H1 (cell line): ENCODE data around the gene GPR155. TPM values are rescaled to one million over a fixed set of nuclear protein-coding genes. Genes with fewer than 3 reads are reported as not detected.

Experiments
- CTCF ChIA-PET: fragments of 300-600 bp; sonication (Branson Sonifier 250); formaldehyde crosslinking; loops from one replicate; lab custom pipeline; 2021; ENCODE audit not compliant: partially characterized antibody; lab: Charles Lee
- POLR2A ChIA-PET: fragments of 300-600 bp; sonication (Branson Sonifier 250); formaldehyde crosslinking; loops from one replicate; lab custom pipeline; 2021; ENCODE audit warnings: inconsistent platforms; ENCODE audit not compliant: partially characterized antibody; lab: Charles Lee
- DNase-seq, 2 experiments: peaks; one replicate each; pipeline versions ENCODE4 v3.0.0 to v3.0.0-alpha.2; 2010 to 2022; ENCODE audit warnings: low spot score in 2 of 2, low read depth in 1 of 2, mixed read lengths in 1 of 2
- FAIRE-seq: peaks from 2 replicates; lab custom pipeline; 2011; peaks lifted over from hg19 to GRCh38; lab: Jason Lieb, UNC
- H2AFZ ChIP-seq: 2 replicates; pipeline ENCODE4 v1.8.1; 2012; ENCODE audit warnings: low read length, inconsistent platforms
- H2AK5ac ChIP-seq: 2 replicates; pipeline ENCODE4 v1.6.1; 2013; ENCODE audit warnings: low read depth, low read length
- H2BK120ac ChIP-seq: replicated peaks from 2 replicates; pipeline ENCODE3; 2013; ENCODE audit warnings: low read depth, low read length, inconsistent platforms
- H2BK12ac ChIP-seq: 2 replicates; pipeline ENCODE4 v1.6.1; 2013; ENCODE audit warnings: low read depth, low read length
- H2BK15ac ChIP-seq: 2 replicates; pipeline ENCODE4 v1.6.1; 2013; ENCODE audit warnings: low read length
- H2BK20ac ChIP-seq: 2 replicates; pipeline ENCODE4 v1.6.1; 2013; ENCODE audit warnings: low read length
- H2BK5ac ChIP-seq: 2 replicates; pipeline ENCODE4 v1.6.1; 2013; ENCODE audit warnings: low read depth, low read length
- H3K14ac ChIP-seq: 2 replicates; pipeline ENCODE4 v1.6.1; 2013; ENCODE audit warnings: inconsistent platforms; ENCODE audit not compliant: insufficient read length
- H3K18ac ChIP-seq: 2 replicates; pipeline ENCODE4 v1.6.1; 2013; ENCODE audit warnings: low read length; ENCODE audit errors: extremely low read depth
- H3K23ac ChIP-seq: 2 replicates; pipeline ENCODE4 v1.6.1; 2013; ENCODE audit warnings: inconsistent platforms; ENCODE audit not compliant: insufficient read length
- H3K23me2 ChIP-seq: 2 replicates; pipeline ENCODE4 v1.6.1; 2013; ENCODE audit warnings: low read depth, low read length
- H3K27ac ChIP-seq: 2 replicates; pipeline ENCODE4 v1.6.1; 2011; ENCODE audit warnings: low read depth, low read length, inconsistent platforms
- H3K27me3 ChIP-seq, 4 experiments: replicated peaks in 1 of 4; 1 replicate in 1 of 4; 2 replicates in 3 of 4; pipeline versions ENCODE4 v1.6.1 to v1.8.1; 2011 to 2013; ENCODE audit warnings: low read length in 3 of 4, mild to moderate bottlenecking in 3 of 4, inconsistent platforms in 2 of 4, mixed read lengths in 2 of 4, moderate library complexity in 1 of 4; ENCODE audit not compliant: control insufficient read depth in 3 of 4, insufficient read depth in 3 of 4; ENCODE audit errors: extremely low read depth in 1 of 4
- H3K36me3 ChIP-seq, 4 experiments: 2 replicates each; pipeline versions ENCODE4 v1.6.1 to v1.8.1; 2011 to 2013; ENCODE audit warnings: mild to moderate bottlenecking in 4 of 4, low read length in 3 of 4, moderate library complexity in 2 of 4, control low read depth in 1 of 4, inconsistent platforms in 1 of 4; ENCODE audit not compliant: insufficient read depth in 4 of 4, control insufficient read depth in 2 of 4
- H3K4ac ChIP-seq: replicated peaks from 2 replicates; pipeline ENCODE3; 2013; ENCODE audit warnings: low read length, low read depth, mixed read lengths, inconsistent platforms; ENCODE audit not compliant: insufficient read length
- H3K4me1 ChIP-seq, 4 experiments: replicated peaks in 1 of 4; 1 replicate in 1 of 4; 2 replicates in 3 of 4; pipeline versions ENCODE4 v1.6.1 to v1.8.1; 2011 to 2013; ENCODE audit warnings: low read length in 3 of 4, inconsistent platforms in 2 of 4, mixed read lengths in 1 of 4; ENCODE audit not compliant: insufficient read depth in 4 of 4, control insufficient read depth in 3 of 4
- H3K4me2 ChIP-seq, 2 experiments: 2 replicates each; pipeline versions ENCODE4 v1.6.1 to v1.8.1; 2011 to 2013; ENCODE audit warnings: low read depth in 2 of 2, low read length in 2 of 2, control low read depth in 1 of 2, inconsistent platforms in 1 of 2, mild to moderate bottlenecking in 1 of 2; ENCODE audit not compliant: insufficient read depth in 1 of 2
- H3K4me3 ChIP-seq, 4 experiments: fragments of 200-600, 300-600 bp in 1 of 4; sonication (generic), shearing (Covaris generic), sonication (Bioruptor Twin) in 1 of 4; 2 replicates each; pipeline versions ENCODE4 v1.5.1 to v1.8.1; 2011 to 2016; ENCODE audit warnings: low read length in 4 of 4, low read depth in 3 of 4, control low read depth in 2 of 4, inconsistent platforms in 2 of 4, mild to moderate bottlenecking in 2 of 4, mixed read lengths in 1 of 4, moderate library complexity in 1 of 4; ENCODE audit not compliant: insufficient read depth in 2 of 4; ENCODE audit errors: extremely low read depth in 1 of 4
- H3K56ac ChIP-seq: replicated peaks from 2 replicates; pipeline ENCODE3; 2013; ENCODE audit warnings: low read depth, mild to moderate bottlenecking, mixed read lengths, low read length, inconsistent platforms; ENCODE audit not compliant: insufficient read length
- H3K79me1 ChIP-seq: 2 replicates; pipeline ENCODE4 v1.6.1; 2013; ENCODE audit warnings: low read depth, low read length, control low read depth
- H3K79me2 ChIP-seq, 2 experiments: 2 replicates each; pipeline versions ENCODE4 v1.6.1 to v1.8.1; 2012 to 2013; ENCODE audit warnings: low read length in 2 of 2, mild to moderate bottlenecking in 2 of 2, inconsistent platforms in 1 of 2; ENCODE audit not compliant: insufficient read depth in 2 of 2, control insufficient read depth in 1 of 2
- H3K9ac ChIP-seq, 4 experiments: replicated peaks in 1 of 4; 1 replicate in 1 of 4; 2 replicates in 3 of 4; pipeline versions ENCODE4 v1.6.1 to v1.8.1; 2011 to 2013; ENCODE audit warnings: low read depth in 3 of 4, low read length in 3 of 4, control low read depth in 2 of 4, mild to moderate bottlenecking in 2 of 4, moderate library complexity in 2 of 4, inconsistent platforms in 1 of 4; ENCODE audit errors: extremely low read depth in 1 of 4
- H3K9me3 ChIP-seq, 2 experiments: 2 replicates each; pipeline versions ENCODE4 v1.6.1 to v1.8.1; 2012 to 2013; ENCODE audit warnings: mild to moderate bottlenecking in 2 of 2, moderate library complexity in 2 of 2, control low read depth in 1 of 2, inconsistent platforms in 1 of 2, low read depth in 1 of 2, low read length in 1 of 2, mixed read lengths in 1 of 2; ENCODE audit not compliant: insufficient read depth in 2 of 2
- H4K20me1 ChIP-seq, 2 experiments: replicated peaks in 1 of 2; 2 replicates each; pipeline versions ENCODE3 to v1.8.1; 2011 to 2013; ENCODE audit warnings: inconsistent platforms in 2 of 2, low read length in 2 of 2, mild to moderate bottlenecking in 1 of 2; ENCODE audit not compliant: insufficient read depth in 2 of 2, control insufficient read depth in 1 of 2
- H4K5ac ChIP-seq: 2 replicates; pipeline ENCODE4 v1.6.1; 2013; ENCODE audit warnings: low read length, low read depth, mixed read lengths, inconsistent platforms; ENCODE audit not compliant: insufficient read length
- H4K8ac ChIP-seq: 2 replicates; pipeline ENCODE4 v1.8.0; 2013; ENCODE audit warnings: mild to moderate bottlenecking, moderate library complexity, low read length, inconsistent platforms; ENCODE audit not compliant: insufficient read depth; ENCODE audit errors: extremely low read depth
- H4K91ac ChIP-seq: replicated peaks from 2 replicates; pipeline ENCODE3; 2013; ENCODE audit warnings: low read length, mixed read lengths, inconsistent platforms; ENCODE audit not compliant: insufficient read length
- HDAC6 ChIP-seq: IDR thresholded peaks from one replicate; pipeline ENCODE4 v1.7.1; 2012; ENCODE audit warnings: low read depth, mild to moderate bottlenecking, inconsistent platforms, low read length, moderate library complexity
- PHF8 ChIP-seq: fragments of 200-600 bp; sonication (generic); conservative IDR thresholded peaks from 2 replicates; pipeline ENCODE4 v1.7.1; 2012; ENCODE audit warnings: low read depth, mild to moderate bottlenecking, inconsistent platforms, low read length, moderate library complexity
- TBP ChIP-seq: IDR thresholded peaks from 2 replicates; pipeline ENCODE4 v1.6.1; 2011; ENCODE audit warnings: low read depth, low read length, improper control_type of control experiment
- WGBS, 2 experiments: shearing (Covaris generic) in 1 of 2; methylation state at CpG; one replicate each; pipeline versions ENCODE4 v1.1.6 to v1.1.7; 2013 to 2015; ENCODE audit warnings: low lambda C conversion rate in 2 of 2, mixed read lengths in 2 of 2, inconsistent platforms in 1 of 2, low coverage in 1 of 2, missing lambda C conversion rate in 1 of 2; ENCODE audit not compliant: insufficient replicate concordance in 2 of 2, insufficient coverage in 1 of 2, insufficient read length in 1 of 2; ENCODE audit errors: extremely low coverage in 1 of 2, missing lambda C conversion rate in 1 of 2; 5-methylcytosine and 5-hydroxymethylcytosine counted together
- polyA plus RNA-seq, 7 experiments: library from polyadenylated mRNA; depleted of rRNA in 3 of 7; stranded (reverse) in 5 of 7; unstranded in 2 of 7; fragments of >200 nt in 5 of 7; fragments of 200-250 nt in 2 of 7; gene quantifications; 1 replicate in 5 of 7; 2 replicates in 1 of 7; 4 replicates in 1 of 7; pipeline versions ENCODE4 v1.2.1 to v1.2.3, GENCODE V29; 2011 to 2013; ENCODE audit warnings: missing spikeins in 2 of 7, mixed read lengths in 2 of 7
- total RNA-seq: library from RNA; stranded (reverse); fragmentation: NEBNext Ultra II Directional; extraction: Animal tissue kit (Norgen Biotek cat#: 25700); gene quantifications from 2 replicates; pipeline ENCODE4 v1.2.1, GENCODE V29; 2021

The GPR155 gene
- total and polyA plus RNA-seq, 2 of the 8 experiments (the other 6 are each of a cell fraction or from before 2014, with no cell fraction given) = 0.26 to 2.1 TPM

GRCh38 chr2:174454566-174454965, 32.3 kb downstream of the GPR155 start:
- Histone ChIP-seq H2BK15ac (no peak overlapping the region; the same call in 1 of the 2 replicates), H4K5ac (no peak overlapping the region), H3K56ac (no peak overlapping the region), H3K4me3 (no peak overlapping the region), H2AFZ (no peak overlapping the region), H3K79me2 (no peaks in the 10 kb centered on the region), H2BK120ac (no peak overlapping the region), H3K23me2 (peaks cover 4% of the 10 kb centered on the region; the same call in 1 of the 2 replicates), H2AK5ac (peak overlapping the region; percentile 65; the same call in 1 of the 2 replicates), H3K9me3 (no peaks in the 10 kb centered on the region), H3K36me3 (no peaks in the 10 kb centered on the region), H3K23ac (no peak overlapping the region), H2BK12ac (no peak overlapping the region), H3K4me1 (peaks cover 0 to 2% (median 0%) of the 10 kb centered on the region in 4 experiments; a peak in 1 of 7 replicates), H4K8ac (no peak overlapping the region), H2BK20ac (no peak overlapping the region), H3K4me2 (no peak overlapping the region), H3K27ac (no peak overlapping the region), H3K14ac (no peak overlapping the region), H3K18ac (no peak overlapping the region), H3K79me1 (no peaks in the 10 kb centered on the region), H4K91ac (no peak overlapping the region), H2BK5ac (no peak overlapping the region), H3K27me3 (no peaks in the 10 kb centered on the region), H4K20me1 (no peaks in the 10 kb centered on the region), H3K4ac (no peak overlapping the region), H3K9ac (no peak overlapping the region)
- ChIA-PET CTCF (interaction anchor here (0.5 to 2.5 kb wide), 3 partner anchors 8 to 93 kb away, joined by 3 to 8 read pairs (median 4); no protein-coding TSS in a partner anchor), POLR2A (no interaction called here)
- TF ChIP-seq PHF8 (no peak), TBP (no peak), HDAC6 (no peak)
- WGBS, 2 experiments = 85% methylated on average over 2 of the region's 2 CpGs; no CpG with 5 or more reads in 1 of the 2 experiments
- FAIRE-seq = no peak
- DNase-seq = no peak
